HG03442 (cell line): ENCODE data around the gene PLXDC2.

Experiments used
- ATAC-seq: cut with Tn5 transposase; IDR thresholded peaks from one replicate; pipeline ENCODE4 v1.9.1; 2021; ENCODE audit warnings: mild to moderate bottlenecking, moderate library complexity; ENCODE audit not compliant: unreplicated experiment

The PLXDC2 gene

GRCh38 chr10:20254078-20254477 lies 437.8 kb downstream of the PLXDC2 start:
- ATAC-seq = no peak

GRCh38 chr10:20254497-20254896 lies 438.3 kb downstream of the PLXDC2 start:
- no peak for ATAC-seq

- ATAC-seq = no peak
Observed at GRCh38 chr10:20256969-20257368, 440.7 kb downstream of the PLXDC2 start.

- ATAC-seq = no peak
Observed at GRCh38 chr10:20257422-20257821, 441.2 kb downstream of the PLXDC2 start.

GRCh38 chr10:20265146-20265545 lies 448.9 kb downstream of the PLXDC2 start:
- ATAC-seq = no peak

DNA sequence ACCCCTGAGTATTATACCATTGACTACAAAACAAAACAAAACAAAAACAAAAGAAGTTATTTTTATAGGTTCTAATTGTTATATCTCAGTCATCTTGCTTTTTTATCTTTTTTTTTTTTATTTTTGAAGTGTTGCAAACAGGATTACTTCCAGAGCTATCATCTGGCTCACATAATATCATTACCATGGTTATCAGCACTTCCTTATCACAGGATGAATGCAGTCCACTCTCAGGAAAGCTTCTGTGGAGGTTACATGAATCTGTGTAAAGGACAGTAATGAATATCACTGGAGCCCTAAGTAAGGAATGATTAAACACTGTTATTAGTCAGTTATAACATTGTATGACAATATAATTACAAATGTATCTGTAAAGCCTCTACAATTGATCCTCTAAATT lies 451.5 kb downstream of the PLXDC2 start:
- ATAC-seq = no peak

DNA sequence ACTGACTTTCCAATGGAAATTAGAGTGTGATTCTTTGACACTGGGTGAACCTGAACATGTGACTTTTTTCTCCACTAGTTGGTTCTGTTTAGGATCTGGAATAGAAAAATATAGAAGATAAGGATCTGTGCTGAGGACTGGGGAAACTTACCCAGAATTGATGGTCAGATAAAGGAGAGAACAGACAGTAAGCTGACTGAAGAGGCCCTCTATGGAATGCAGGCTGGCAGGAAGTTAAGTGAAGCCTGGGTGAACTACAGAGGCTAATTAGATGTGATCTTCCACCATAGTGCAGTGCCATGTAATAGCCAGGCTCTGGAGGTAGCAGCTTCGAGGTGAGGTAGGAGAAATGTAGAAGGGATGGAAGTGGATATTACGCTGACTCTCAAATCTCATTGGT lies 455.3 kb downstream of the PLXDC2 start:
- ATAC-seq = no peak

DNA sequence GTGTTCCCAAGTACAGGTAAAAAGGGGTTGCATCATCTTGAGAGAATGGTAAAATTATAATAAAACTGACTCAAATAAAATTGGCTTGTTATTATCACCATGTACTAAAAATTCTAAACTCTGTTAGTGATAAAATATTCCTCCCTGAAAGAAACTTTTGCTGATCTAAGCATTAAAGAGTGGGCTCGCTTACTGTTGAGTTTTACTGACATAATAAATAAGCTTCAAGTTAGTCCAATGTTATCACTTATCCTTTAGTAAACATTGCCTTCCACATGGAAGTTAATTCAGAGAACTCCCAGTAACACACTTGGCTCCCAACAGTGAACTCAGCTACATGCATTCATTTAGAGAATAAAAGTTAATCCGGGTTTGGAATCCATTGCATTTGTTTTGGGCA lies 456.4 kb downstream of the PLXDC2 start:
- ATAC-seq = no peak

DNA sequence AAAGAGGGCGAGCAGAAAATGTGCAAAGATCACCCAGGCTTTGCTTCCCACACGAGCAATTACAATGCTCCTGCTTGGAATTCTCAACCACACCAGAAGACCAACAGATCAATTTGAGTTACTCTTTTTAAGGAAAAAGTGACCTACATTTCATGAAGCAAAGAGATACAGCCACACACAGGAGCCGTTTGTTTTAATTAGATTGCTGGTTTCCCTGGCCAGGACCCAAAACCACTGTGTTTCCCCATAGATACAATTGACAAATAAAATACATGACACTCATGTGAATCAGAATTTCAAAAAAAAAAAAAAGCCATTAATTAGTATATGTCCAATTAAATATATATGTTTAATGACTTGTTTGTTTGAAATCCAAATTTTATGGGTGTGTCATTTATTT lies 458.3 kb downstream of the PLXDC2 start:
- ATAC-seq = no peak

- ATAC-seq = no peak
Observed at GRCh38 chr10:20276127-20276979, 460.1 kb downstream of the PLXDC2 start.

DNA sequence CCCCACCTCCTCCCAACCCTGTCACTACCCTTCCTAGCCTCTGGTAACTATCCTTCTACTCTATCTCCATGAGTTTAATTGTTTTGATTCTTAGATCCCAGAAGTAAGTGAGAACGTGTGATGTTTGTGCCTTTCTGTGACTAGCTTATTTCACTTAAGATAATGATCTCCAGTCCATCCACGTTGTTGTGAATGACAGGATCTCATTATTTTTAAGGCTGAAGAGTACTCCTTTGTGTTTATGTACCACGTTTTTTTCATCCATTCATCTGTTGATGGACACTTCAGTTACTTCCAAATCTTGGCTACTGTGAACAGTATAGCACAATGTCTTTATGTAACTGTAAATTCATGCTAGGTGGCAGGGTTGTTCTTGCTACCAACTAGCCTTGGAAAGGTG lies 461.6 kb downstream of the PLXDC2 start:
- ATAC-seq = no peak

DNA sequence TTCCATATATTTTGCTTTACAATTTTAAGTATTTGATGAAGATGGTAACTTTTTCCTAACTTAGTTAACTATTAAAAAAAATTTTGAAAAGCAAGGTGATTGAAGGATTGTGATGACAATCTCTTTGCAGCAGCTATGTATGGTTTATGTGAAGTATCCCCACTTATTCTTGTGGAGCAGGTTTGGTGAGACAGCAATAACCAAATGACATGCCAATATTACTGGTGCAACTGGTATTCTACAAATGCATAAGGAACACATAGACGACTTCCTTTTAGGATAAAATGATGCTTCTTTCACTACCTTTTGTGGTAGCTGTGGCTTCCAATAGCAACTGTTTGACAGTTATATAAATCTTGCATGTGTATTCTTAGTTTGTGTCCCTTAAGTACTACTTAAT lies 465.3 kb downstream of the PLXDC2 start:
- no peak for ATAC-seq

DNA sequence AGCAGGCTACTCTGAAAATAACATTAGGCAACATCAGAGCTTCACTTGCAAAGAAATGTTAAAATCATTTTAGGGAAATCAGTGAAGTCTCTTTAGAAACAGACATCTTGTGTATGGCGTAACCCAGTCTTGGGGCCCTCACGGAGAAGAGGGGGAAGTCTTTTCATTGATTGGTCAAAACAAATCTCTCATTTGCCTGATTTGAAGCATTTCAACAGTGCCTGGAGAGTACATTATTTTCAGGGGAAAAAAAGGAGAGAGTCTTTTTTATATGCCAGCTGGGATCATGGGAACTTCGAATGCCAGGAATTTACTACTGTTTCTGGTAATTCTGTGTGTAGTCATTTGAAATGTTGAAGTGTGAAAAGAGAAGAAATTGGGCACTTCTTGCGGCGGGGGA lies 471.4 kb downstream of the PLXDC2 start:
- ATAC-seq = no peak

DNA sequence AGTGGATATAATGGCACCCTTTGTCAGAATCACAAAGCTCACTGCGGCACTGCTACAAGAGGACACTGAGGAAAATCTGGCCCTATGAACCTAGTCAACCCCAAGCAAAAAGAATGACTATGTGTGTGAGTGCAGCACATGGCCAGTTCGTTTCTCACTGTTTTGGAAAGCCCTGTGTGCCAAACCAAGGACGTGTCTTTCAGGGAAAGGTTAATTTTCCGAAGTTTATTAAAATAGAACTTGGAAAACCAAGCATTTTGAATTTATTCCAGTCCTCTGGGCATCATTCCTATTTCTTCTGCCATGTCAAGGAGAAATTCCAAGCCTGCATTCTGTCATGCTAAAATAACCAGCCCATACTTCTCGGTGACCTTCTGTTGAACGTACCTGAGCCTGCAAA lies 471.8 kb downstream of the PLXDC2 start:
- ATAC-seq = no peak

- no peak for ATAC-seq
Observed at GRCh38 chr10:20289070-20289828, 473.0 kb downstream of the PLXDC2 start.

DNA sequence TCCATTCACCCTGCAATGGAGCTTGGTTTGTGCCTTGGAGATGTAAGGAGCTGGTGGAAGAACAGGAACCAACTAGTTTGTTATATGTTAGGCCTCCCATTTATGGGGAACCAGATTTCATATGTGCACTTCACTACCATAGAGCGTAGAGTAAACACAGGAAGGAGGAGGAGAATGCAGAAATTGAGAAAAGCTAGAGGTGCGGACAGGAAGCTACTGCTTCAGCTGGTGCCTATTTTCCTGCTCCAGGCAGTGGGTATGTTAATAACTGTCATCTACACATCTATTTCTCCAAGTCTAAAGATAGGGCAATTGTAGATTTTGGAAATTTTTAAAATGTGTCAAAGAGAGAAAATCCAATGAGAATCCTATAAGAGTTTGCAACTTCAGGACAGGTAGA lies 482.2 kb downstream of the PLXDC2 start:
- no peak for ATAC-seq

DNA sequence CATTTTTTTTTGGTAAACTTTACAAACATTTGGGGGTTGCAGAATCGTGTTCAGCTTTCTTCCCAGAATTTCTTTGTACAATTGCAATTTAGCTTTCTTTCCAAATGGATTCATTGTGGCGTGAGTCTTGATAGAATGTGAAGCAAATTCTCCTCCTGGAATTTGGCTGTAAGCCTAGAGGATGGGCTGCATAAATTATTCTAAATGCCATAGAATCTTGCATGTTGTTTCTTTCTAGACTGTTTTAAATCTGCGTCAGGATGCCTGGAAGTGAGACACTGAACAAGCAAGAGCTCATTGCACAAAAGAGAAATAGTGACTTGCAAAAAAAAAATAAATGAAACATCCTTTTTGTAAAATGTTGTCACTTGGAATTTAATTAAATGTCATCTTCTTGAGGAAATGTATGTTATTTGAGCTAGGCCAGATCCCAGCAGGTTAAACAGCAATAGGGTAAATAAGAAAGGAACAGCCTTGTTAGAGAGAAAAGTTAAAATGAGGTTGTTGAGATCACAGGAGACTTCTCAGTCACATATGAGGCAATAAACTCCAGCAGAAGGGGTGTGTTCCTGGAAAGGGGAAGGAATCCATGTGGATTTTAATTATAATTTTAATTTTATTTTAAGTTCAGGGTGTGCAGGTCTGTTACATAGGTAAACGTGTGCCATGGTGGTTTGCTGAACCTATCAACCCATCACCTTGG lies 483.0 kb downstream of the PLXDC2 start:
- no peak for ATAC-seq

GRCh38 chr10:20300735-20301134 lies 484.5 kb downstream of the PLXDC2 start:
- ATAC-seq = no peak

DNA sequence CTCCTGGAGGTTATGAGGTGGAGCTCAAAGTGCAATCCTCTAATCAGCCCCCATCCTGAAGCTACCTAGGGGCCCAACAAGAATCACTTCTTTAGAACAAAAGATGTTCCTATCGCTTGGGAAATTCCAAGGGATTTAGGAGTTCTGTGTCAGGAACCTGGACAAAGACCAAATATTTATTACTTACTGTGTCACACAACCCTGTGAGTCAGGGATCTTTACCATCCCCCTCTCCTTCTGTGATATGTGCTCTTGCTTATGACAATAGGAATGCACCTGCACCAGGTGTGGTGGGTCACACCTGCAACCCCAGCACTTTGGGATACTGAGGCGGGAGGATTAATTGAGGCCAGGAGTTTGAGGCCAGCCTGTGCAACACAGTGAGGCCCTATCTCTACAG lies 485.8 kb downstream of the PLXDC2 start:
- no peak for ATAC-seq

DNA sequence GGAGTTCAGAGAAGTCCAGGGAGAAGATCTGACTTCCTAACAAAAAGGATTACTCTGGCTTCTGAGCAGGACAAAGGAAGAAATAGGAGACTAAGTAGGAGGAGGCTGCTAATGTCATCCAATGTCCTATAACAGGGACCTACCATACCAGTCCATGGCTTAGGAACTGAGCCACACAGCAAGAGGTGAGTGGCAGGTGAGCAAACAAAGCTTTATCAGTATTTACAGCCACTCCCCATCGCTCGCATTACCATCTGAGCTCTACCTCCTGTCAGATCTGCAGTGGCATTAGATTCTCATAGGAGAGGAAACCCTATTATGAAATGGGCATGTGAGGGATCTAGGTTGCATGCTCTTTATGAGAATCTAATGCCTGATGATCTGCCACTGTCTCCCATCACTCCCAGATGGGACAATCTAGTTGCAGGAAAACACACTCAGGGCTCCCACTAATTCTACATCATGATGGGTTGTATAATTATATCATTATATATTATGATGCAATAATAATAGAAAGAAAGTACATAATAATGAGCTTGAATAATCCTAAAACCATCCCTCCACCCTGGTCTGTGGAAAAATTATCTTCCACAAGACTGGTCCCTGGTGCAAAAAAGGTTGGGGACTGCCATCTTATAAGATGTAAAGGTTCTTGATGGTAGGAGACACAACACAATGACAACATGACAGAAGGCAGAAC lies 487.4 kb downstream of the PLXDC2 start:
- no peak for ATAC-seq

- ATAC-seq = no peak
Observed at GRCh38 chr10:20313665-20314064, 497.4 kb downstream of the PLXDC2 start.
